GM15510 (cell line): ENCODE data around the gene SIX5.

Experiments
- POLR2A ChIP-seq: IDR thresholded peaks from 3 replicates; pipeline ENCODE4 v1.6.1; 2011; ENCODE audit warnings: borderline replicate concordance; ENCODE audit not compliant: insufficient read length; ENCODE audit errors: extremely low read depth

SIX5 gene

DNA sequence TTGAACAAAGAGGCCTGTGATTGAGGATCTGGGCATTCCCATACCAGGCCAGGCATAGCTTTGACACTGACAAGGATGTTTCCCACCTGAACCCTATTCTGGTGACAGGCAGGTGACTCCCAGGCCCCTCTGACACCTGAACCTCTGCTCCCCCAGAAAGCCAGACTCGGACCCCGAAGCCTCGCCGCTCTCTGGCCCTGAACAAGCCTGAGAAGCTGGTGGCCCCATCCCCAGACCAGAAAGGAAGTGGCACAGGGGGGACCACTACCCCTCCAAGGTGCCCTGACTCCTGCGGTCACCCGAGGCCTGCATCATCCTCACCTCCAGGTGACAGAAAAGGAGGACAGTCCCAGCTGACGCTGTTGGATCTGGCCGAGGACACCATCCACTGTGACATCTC lies 14.7 kb downstream of the SIX5 start:
- no peak for TF ChIP-seq POLR2A

DNA sequence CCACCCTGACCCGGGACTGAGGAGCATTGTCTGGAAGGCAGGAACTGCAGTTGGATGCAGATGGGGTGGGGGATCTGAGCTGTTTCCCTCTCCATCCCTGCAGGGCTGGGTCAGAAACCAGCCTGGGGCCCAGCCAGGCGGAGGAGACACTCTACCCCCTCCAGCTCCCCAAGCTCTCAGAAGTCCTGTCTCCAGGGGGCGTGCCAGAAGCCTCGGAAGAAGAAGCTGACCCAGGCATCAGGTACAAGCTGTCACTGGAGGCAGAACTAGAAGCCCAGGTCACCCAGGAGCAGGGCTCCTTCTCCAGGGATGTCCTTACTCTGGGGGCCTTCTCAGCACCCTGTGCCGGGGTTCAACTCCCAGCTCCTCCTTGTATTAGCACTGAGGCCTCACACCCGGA lies 15.5 kb downstream of the SIX5 start:
- TF ChIP-seq POLR2A, result no peak

DNA sequence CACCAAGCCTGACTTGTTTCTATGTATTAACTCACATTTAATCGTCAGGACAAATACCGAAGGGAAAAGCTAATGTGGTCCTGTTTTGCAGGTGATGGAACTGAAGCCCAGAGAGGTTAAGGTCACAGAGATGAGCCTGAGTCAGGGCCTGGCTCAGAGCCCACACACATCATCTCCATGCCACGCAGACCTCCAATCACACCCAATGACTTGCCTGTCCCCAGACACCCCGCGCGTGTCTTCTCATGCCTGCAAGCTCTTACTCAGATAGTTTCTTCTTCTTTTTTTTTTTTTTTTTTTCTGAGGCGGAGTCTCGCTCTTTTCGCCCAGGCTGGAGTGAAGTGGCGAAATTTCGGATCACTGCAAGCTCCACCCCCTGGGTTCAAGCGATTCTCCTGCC lies 16.4 kb downstream of the SIX5 start:
- no peak for TF ChIP-seq POLR2A

DNA sequence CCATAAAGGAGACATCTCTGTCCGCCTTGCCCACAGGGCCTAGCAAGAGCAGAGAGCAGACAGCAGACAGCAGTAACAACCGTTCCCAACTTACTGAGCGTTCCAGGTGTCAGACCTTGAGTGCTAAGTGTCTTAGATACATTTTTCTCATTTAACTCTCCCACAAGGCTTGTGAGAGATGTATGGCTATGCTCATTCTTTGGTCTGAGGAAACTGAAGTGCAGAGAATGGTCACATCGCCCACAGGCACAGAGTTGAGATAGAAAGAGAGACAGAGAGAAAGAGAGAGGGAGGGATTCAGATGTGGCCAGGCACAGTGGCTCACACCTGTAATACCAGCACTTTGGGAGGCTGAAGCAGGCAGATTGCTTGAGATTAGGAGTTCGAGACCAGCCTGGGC lies 21.5 kb downstream of the SIX5 start:
- no peak for TF ChIP-seq POLR2A

DNA sequence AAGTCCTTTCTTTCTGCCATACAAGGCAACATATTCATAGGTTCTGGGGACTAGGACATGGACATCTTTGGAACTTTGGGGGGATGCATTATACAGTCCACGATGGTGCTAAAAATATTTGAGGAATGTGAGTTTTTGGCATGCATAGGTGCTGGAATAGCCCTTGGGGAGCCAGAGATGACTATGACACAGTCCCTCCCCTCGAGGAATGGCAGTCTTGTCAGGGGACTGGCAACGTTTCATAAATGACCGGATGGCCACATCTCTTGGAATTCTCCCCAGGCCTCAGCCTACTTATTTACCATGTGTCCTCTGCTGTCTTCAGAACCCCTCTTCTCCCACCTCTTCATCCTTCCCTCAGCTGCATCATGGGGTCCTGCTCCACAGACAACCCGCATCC lies 22.2 kb downstream of the SIX5 start:
- TF ChIP-seq POLR2A, result no peak

DNA sequence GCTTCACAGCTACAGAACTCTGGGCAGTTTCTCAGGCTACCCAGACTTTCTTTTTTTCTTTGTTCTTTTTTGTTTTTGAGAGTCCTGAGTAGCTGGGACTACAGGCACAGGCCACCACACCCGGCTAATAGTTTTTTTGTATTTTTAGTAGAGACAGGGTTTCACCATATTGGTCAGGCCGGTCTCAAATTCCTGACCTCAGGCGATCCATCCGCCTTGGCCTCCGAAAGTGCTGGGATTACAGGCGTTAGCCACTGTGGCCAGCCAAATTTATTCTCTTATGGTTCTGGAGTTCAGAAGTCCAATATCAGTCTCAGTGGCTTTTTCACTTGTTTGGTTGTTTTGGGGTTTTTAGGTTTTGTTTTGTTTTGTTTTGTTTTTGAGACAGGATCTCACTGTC lies 23.4 kb downstream of the SIX5 start:
- TF ChIP-seq POLR2A, result no peak

DNA sequence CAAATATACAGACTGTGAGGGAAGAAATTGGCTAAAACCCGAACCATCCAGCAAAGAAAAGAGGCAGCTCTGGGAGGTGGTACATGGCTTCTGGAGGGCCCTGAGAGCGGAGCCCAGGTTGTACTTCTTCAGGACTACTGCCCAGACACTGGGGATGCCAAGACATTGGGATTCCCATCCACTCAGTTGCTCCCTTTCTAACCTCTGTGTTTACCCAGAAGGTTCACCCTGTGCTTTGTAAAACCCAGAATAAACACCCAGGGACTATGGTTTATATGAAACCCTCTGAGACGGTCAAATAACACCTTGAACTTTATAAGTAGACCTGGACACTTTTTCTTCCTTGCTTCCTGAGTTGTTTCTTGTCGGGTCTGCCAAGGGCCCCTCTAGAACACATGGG lies 26.1 kb downstream of the SIX5 start:
- TF ChIP-seq POLR2A, result no peak

DNA sequence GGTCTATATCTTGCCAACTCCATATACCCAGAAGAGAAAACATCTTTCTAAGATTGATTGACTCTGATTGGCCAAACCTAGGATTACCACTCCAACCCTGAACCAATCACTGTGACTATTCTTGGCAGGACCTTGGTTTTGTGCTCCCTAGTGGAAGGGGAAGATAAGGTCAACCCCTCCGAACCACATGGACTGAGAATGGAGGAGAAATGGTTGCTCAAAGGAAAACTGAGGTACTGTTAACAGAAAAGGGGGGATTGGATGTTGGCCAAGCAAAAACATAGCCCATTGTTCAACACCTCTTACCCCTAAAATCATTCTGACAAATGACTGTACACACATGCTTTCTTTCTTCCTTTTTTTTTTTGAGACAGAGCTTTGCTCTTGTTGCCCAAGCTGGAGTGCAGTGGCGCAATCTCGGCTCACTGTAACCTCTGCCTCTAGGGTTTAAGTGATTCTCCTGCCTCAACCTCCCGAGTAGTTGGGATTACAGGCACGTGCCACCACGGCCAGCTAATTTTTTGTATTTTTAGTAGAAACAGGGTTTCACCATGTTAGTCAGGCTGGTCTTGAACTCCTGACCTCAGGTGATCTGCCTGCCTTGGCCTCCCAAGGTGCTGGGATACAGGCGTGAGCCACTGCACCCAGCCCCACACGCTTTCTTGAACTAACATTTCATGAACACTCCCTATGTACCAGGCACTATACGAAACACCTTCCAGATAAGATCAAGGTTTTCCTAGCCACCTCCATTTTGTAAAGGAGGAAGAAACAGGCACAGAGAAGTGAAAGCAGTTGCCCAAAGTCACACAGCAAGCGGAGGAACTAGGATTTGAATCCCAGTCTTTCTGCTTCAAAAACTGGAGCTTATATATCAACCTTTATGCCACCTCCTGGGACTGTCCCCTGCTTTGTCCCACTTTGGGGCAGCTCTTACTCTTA lies 29.3 kb downstream of the SIX5 start:
- no peak for TF ChIP-seq POLR2A

DNA sequence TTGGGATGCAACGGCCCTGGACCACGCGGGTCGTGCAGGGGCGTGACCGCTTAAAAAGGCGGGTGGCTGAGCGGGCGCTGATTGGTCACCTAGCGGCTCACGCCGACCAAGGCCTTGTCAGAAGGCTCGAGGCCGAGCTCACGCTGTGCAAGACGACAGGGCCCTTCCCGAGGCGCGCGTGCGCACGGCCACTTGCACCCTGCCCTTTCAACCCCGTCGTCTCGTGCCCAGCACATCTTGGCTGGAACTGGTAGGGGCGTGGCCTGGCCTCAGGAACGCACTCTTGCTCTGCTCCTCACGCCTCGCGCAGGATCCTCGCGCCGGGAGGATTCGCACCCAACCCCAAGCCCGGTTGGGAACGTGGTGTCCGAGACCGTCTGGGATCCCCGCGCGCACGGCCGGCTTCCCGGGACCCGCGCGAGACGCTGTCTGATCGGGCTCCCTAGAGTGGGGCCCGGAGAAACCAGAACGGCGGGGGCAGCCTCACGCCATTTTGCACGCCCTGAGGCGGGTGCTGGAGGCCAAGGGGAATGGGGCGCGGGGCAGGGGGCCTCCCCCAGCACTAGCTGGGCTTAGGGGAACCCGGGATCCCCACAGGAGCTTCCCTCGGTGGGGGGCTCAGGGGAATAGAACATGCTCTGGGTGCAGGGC lies 35.8 kb downstream of the SIX5 start, which contains the start of gene MEIOSIN:
MEIOSIN (plus strand) TSS at position 280 of the 651 bp plus-strand sequence. CDS start 1,938 bp downstream, outside the sequence.
- TF ChIP-seq POLR2A, result no peak

DNA sequence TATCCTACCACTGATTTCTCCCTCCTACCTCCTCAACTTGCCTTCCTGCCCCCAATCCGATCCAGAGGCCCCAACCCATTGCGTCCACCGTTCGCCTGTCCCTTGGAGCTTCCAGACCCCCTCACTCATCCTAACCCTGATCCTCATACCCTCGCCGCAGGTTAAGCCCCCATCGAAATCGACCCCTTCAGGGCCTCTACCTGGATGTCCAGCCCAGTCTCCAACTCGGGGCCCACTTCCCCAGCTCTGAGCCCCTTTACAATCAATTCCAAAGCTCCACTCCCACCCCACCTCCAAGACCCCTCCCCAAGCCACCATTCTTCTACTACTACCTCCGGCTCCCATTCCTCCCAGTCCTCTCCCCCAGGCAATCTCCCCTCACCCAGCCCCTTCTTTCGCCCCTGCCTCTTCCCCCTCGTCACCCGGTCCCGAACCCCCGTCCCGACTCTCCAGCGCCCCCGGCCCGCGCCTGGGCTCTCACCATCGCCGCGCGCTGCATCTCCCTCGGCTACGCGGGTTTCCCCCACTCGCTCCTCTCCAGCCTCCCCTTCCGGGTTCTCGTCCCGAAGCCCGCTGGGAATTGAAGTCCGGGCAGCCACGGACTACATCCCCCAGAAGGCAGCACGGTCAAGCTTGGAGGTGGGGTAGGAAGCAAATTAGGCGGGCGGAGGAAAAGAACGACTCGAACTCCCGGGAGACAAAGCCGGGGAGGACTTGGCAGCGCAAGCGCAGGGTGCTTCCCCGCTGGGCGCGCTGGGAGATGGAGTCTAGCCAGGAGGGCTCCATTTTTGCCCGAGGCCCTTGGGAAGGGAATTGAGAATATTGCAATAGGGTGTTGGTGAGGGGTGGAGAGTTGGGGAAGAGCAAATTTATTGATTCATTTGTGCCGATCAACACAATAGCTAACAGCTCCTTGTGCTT lies 38.4 kb downstream of the SIX5 start, which contains the start of gene FBXO46:
FBXO46 (minus strand) TSS at position 529 of the 921 bp plus-strand sequence. CDS start 17,401 bp downstream, outside the sequence.
- TF ChIP-seq POLR2A, result peak; percentile 75

DNA sequence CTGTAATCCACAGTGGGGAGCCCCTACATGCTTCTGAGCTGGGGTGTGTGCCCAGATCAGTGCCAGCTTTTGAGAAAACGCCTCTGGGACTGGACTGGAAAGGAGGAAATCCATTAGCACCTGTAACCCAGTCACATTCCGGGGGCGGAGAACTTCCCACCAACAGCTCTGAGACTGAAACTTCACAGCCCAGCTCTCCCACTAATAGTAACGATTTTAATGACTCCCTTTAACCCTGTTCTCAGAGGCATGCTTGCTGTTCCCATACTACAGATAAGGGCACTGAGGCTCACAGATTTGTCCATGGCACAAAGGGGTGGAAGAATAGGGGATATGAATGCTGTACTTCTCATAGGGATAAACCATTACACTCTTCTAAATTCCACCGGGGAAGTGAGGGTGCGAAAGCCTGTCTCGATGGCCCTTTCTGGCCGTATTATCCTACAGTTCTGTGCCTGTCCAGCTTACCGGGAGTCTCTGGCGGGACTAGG lies 39.2 kb downstream of the SIX5 start:
- no peak for TF ChIP-seq POLR2A

DNA sequence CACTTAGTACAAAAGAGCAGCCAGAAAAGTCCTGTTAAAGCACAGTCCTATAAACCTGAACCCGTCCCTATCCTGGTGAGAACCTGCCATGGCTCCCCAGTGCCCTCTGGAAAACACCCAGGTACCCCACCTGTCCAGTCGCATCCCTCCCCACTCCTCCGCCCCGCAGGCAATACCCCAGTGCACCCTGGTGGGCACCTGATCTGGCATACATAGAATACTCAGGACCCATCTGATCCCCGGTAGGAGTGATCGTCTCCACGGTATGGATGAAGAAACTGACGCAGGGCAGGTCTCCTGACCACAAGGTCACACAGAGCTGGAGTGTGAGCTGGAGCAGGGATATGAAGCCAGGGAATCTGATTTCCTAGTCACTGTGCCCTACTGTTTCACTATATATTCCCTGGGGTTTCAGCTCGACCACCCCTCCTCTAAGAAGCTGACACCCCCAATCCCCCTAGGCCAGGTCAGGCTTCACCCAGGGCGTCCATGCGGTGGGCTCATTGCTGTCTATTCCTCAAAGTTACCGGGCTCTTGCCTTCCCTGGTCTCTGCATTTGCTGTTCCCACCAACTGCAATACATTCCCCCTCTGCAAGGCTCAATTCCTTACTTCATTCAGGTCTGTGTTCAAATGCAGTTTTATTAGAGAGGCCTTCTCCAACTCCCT lies 50.9 kb downstream of the SIX5 start:
- no peak for TF ChIP-seq POLR2A

DNA sequence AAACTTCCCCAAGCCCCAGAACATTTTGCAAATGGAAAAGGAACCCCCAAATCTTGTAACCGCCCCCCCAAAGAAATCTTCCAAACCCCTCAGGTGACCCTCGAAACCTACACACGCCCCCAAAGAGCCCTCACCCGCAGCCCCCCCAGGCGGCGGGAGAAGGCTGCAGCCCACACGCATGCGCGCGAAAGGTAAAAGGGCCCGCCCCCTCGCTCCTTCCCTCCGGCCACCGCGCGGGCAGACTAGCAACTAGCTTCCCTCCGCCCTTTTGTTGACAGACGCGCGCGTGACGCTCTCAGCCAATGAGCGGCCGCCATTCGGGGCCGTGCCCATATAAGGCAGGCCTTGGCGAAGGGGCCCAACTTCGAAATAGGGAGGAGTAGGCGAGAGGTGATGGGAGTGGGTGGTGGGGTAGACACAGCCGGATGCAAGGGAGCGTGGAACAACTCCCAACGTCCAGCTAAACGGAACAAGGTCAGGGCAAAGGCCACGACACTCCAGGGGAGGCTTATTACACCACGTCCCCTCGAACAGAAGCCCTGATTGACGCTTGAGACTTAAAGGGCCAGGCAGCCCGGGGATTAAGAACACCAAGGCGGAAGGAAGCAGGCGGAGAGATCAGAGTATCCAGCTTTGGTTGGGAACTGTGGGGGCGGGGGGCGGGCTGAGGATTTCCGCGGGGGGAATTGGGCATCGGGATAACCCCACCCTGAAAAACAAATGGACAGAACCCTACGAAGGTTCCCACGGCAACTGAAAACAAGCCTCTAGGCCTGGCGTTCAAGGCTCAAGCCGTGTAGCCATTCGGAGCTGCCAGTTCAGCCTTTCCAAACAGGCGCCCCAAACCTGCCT lies 51.7 kb downstream of the SIX5 start:
- TF ChIP-seq POLR2A, result peak; percentile 41

DNA sequence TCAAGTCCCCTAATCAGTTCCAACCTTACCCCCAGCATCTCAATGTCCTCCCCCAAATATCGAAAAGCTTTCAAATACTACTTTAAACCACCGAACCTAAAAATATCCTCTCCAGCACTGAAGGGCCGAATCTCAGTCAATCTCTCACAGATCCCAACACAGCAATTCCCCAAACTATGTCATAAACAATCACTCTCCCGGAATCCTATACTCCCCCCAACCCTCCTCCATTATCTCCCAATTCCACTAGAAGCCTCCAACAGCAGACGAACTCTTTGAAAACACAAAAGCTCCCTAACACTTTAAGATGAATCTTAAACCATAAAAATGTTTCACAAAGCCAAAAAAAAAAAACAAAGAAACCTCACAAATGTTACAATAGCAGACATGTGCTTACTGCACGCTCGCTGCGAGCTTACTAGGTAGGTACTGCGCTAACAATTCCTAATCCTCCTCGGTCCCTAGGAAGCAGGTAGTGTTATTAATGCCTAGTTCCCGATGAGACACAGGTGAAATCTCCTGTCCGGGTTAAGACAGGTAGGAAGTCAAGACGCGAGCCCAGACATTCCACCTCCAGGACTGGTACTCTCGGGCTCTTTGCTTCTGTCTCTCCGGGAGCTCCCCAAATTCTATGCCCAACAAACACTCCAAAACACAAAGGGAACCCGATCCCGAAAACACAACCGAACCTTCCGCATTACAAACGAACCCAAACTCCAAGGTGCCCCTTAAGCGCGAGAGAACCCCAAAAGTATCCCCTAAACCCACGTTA lies 52.5 kb downstream of the SIX5 start:
- TF ChIP-seq POLR2A, result no peak
